GM12873 (cell line): ENCODE results near the gene CEP63.

ENCODE experiments used
- TF ChIP-seq, protein P1 (sequence below): IDR thresholded peaks from 2 replicates; pipeline ENCODE4 v1.5.1; 2012; ENCODE audit warnings: low read depth, mild to moderate bottlenecking, moderate library complexity, low read length, control low read depth; ENCODE audit not compliant: insufficient read depth; ENCODE audit errors: missing control alignments

CEP63 gene

DNA sequence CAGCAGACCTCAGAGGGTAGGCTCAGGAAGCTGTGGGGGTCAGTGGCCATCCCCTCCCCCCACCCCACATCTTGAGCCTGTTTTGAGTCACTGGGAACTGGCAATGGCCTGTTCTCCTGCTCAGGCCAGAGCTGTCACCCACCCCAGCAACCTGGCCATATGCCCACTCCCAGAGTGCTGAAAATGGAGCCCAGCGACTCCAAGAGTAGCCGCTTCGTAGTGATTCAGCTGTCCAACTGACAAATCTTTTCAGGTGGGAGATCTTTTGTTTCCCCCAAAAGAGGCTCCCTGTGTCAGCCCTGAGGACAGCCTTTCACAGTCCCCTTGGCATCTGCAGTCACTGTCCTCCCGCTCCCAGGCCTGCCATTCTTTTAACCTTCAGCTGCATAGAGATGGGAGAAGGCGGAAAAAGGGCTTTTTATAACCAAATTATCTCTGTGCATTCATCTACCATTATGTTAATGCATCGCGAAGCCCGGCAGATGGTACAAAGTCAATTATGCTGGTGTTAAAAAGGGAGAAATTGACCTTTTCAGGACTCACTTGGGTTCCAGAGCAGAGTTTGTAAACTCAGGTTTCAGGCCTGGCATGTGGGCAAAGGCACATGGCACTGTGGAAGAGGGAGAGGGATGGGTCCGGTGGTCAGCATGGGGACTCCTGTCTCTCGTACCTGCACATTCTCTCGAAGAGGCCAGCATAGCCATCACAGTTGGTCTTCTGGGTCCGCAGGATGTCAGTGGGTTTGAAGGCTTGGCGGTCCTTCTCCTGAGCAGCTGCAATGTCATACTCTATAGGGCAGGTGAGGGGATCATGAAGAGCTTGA is 132.8 kb downstream of the CEP63 start:
- TF ChIP-seq, protein P1, sequence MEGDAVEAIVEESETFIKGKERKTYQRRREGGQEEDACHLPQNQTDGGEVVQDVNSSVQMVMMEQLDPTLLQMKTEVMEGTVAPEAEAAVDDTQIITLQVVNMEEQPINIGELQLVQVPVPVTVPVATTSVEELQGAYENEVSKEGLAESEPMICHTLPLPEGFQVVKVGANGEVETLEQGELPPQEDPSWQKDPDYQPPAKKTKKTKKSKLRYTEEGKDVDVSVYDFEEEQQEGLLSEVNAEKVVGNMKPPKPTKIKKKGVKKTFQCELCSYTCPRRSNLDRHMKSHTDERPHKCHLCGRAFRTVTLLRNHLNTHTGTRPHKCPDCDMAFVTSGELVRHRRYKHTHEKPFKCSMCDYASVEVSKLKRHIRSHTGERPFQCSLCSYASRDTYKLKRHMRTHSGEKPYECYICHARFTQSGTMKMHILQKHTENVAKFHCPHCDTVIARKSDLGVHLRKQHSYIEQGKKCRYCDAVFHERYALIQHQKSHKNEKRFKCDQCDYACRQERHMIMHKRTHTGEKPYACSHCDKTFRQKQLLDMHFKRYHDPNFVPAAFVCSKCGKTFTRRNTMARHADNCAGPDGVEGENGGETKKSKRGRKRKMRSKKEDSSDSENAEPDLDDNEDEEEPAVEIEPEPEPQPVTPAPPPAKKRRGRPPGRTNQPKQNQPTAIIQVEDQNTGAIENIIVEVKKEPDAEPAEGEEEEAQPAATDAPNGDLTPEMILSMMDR: no peak

DNA sequence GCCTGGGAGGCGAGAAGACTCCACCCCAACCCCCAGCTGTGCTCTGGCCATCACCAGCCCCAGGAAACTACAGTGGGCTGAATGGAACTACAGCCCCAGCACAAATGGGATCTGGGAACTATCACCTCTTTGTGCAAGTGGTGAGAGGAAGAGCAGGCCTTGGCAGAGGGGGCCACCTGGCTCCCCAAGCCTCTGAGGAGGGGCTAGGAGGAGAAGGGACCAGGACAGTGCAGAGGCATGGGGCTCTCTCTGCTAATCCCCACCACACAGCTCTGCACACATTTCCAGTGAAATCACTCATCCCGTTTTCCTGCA is 133.4 kb downstream of the CEP63 start:
- TF ChIP-seq, protein P1: no peak

DNA sequence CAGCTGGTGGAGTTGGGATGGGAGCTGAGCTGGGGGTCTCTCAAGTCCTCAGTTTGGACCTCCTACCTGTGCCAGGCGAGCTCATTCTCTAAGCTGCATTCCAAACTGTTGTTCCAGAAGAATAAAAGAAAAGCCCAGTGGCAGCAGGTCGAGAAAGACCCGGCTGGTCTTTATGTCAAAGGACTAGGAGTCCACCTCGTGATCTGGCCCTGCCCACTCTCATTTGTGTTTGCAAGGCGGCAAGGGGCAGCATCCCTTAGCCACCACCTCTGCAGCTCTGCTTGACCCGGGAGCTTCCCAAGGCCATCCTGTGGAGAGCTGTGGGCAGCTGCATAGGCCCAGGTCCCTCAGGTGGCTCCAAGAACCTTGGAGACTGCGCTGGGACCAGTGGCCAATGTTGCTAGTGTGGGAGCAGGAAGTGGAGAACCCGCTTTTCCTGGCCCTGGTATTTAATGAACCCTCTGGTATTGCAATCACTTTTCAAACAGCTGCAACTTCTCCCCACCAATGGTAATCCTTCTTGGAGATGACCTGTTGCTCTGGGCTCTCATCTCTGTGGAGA is 134.1 kb downstream of the CEP63 start:
- TF ChIP-seq, protein P1: no peak

DNA sequence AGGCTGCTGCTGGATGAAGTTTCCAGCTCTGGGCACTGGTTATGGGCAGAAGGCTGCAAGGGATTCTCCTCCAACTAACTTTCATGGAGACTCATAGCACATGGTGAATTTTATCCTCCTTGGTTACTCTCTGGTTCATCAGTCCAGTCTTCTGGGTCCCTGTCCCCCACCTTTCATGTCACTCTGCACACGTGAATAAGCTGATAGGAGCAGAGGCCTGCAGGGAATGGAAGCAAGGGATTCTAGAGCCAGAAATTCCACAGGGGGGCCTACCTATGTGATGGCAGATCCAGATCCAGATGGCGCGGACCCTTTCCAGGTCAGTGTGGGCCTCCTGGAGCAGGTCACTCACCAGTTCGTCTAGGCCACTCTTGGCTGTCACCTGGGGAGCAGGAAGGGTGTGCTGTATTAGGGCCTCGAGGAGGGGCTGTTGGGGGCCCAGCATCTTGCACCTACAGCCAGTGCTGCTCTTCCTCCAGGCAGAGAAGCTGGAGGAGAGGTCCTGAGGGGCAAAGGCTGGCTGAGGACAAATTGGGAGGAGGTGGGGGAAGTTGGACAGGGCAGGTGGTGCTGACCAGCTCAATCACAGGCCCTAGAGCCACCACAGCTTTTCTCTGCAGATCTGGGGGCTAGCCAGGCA is 134.7 kb downstream of the CEP63 start:
- TF ChIP-seq, protein P1: no peak

DNA sequence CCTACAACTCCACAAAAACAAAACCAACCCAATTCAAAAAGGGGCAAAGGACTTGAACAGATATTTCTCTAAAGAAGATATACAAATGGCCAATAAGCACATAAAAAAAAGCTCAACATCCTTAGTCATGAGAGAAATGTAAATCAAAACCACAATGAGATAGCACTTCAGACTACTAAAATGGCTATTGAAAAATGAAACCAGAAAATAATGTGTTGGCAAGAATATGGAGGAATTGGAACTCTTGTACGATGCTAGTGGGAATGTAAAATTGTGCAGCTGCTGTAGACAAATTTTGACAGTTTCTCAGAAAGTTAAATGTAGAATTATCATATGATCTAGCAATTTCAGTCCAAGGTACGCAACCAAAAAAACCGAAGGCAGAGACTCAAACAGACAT is 136.0 kb downstream of the CEP63 start:
- TF ChIP-seq, protein P1: no peak

DNA sequence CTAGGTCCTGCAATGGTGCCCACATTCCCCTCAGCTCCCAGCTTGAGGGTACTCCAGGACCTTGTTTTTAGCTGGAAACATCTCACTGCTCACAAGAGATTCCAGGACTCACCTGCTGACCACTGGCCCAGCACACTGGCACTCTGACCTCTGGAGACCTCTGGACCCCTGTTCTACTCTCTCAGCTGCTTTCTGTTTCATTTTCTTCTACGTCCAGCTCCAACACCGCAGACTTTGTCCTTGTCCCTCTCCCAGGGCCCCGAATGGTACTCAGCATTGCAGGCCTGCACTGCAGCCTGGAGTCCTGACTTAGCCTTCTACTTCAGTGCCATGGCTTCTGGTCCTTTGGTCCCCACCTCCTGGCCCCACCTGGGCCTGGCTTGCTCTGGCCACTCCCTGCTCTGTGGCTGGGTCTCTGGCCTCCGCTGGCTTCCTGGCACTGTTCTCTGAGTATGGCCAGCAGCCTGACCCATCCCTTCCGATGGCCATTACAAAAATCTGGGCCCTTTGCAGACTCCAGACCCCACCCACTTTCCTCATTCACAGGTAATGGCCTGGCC is 137.0 kb downstream of the CEP63 start:
- TF ChIP-seq, protein P1: no peak

DNA sequence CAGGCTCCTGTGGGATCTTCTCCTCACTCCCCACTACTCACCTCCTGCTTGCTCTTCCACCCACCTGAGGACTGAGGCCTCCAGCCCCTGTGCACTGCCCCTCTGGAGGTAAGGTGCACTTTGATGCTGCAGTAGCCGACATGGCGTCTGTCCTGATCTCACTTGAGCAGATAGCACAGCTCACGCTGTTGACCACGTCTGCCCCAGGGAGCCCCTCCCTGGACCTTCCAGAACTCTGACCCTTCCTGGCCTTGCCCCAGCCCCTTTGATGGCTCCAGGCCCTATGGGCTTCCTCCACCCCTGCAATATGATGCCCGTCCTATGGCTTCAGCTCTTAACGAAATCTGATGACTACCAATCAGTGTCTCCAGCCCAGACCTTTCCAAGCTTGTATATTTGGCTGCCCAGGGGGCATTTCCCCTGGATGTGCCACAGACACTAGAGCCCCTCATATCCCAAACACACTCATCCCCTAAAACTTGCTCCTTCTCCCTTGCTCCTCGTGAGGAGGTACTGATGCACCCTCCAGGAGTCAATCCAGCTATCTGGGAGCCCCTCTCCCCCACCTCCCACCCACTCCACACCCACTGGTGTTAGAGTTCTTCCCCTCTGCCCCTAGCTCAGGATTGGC is 137.9 kb downstream of the CEP63 start:
- TF ChIP-seq, protein P1: no peak
